ENCODE data around the gene FANCC. TPM values are rescaled to one million over a fixed set of nuclear protein-coding genes. Genes with fewer than 3 reads are reported as not detected.

FANCC gene
- total RNA-seq, 2 donors from 2014 or later = 4.9 to 21.2 TPM

DNA sequence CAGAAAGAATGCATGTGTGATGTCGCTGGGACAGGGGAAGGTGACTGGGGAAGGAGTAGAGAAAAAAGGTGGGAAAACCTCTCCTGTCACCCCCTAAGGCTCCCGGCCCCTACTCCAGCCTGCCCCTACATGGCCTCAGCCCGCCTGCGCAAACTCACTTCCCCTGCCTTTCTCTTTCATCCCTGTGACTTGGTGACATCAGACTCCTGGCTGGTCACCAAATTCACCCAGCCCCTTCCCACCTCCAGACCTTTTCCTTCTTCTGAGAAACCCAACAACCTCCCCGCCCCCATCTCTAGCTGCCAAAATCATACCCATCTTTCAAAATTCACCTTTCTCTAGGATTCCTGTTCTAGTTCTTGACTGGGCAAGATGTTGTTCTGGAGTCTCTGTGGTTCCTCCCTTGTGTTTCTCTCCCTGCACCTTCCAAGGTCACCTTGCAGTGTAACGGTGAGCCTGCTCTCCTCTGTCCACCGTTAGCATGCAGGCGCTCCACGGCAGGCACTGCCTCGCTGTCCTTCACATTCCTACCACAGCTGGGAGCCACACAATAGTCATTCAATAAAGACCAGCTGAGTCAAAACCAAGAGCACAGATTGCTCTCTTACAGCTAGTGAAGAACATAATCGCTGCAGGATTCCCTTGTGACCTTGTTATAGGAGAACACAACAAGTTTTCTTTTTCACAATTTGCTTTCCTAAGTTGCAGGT lies 134.5 kb downstream of the FANCC start:
- no peak for DNase-seq (ENCODE audit: low spot score)
- Histone ChIP-seq H3K4me3 (no peak overlapping the region), H3K36me3 (no peaks in the 10 kb centered on the region), H3K27me3 (replicated peaks; ENCODE audit: insufficient read depth) (no peaks in the 10 kb centered on the region), H3K27ac (no peak overlapping the region), H3K9me3 (no peaks in the 10 kb centered on the region), H3K4me1 (replicated peaks) (no peaks in the 10 kb centered on the region)
- 76% methylated on average over 11 of the region's 11 CpGs for WGBS
- intact Hi-C loops (cut with DNase I) = no loop called here
- no peak for TF ChIP-seq POLR2A (IDR thresholded peaks at IDR 0.05)
- no peak for TF ChIP-seq CTCF (IDR thresholded peaks at IDR 0.05)
- no peak for TF ChIP-seq POLR2AphosphoS5 (IDR thresholded peaks at IDR 0.05)

GRCh38 chr9:95181835-95182234 lies 135.7 kb downstream of the FANCC start:
- TF ChIP-seq POLR2AphosphoS5 (IDR thresholded peaks at IDR 0.05) (no peak), POLR2A (IDR thresholded peaks at IDR 0.05) (no peak), CTCF (IDR thresholded peaks at IDR 0.05) (no peak)
- WGBS = 95% methylated on average over 4 of the region's 4 CpGs
- H3K4me3 ChIP-seq = no peak overlapping the region
- no peak overlapping the region for H3K27ac ChIP-seq
- no peaks in the 10 kb centered on the region for H3K27me3 ChIP-seq (replicated peaks; ENCODE audit: insufficient read depth)
- no peaks in the 10 kb centered on the region for H3K36me3 ChIP-seq
- intact Hi-C loops (cut with DNase I) = no loop called here
- H3K9me3 ChIP-seq = no peaks in the 10 kb centered on the region
- no peaks in the 10 kb centered on the region for H3K4me1 ChIP-seq (replicated peaks)
- no peak for DNase-seq (ENCODE audit: low spot score)

DNA sequence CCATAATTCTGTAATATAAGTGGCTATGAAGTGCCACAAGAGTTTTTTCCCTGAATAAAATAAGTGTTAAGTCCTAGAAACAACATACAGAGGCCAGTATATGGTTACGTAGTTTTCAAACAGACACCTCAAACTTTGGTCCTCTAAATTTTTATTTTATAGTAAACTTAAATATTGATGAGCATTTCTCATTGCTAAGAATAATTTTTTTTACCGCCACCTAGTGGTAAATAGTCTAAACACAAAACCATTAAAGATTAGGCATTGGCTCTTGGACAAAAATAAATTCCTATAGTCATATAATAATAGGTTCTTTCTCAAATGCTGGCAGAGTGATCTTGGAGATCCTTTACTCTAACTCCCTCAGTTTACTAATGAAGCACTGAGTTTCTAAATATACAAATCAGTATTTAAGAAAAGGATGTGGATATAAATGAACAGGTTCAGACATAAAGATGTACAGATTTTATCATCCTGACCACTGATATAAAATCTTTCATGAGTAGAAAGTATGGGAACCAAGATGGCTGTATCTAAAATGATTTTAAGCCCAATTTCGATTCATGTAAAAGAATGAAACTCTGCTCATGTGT lies 136.2 kb downstream of the FANCC start:
- no peak for DNase-seq (ENCODE audit: low spot score)
- H3K36me3 ChIP-seq = no peaks in the 10 kb centered on the region
- H3K9me3 ChIP-seq = no peaks in the 10 kb centered on the region
- WGBS = 81% methylated on average over 3 of the region's 3 CpGs
- H3K27ac ChIP-seq = no peak overlapping the region
- no peaks in the 10 kb centered on the region for H3K4me1 ChIP-seq (replicated peaks)
- no peak overlapping the region for H3K4me3 ChIP-seq
- TF ChIP-seq POLR2A (IDR thresholded peaks at IDR 0.05) = no peak
- peak in 3 of 4 experiments; percentile 19 to 37 (median 27) for TF ChIP-seq CTCF (IDR thresholded peaks at IDR 0.05)
- TF ChIP-seq POLR2AphosphoS5 (IDR thresholded peaks at IDR 0.05) = no peak
- no peaks in the 10 kb centered on the region for H3K27me3 ChIP-seq (replicated peaks; ENCODE audit: insufficient read depth)
- intact Hi-C loops (cut with DNase I) = no loop called here

DNA sequence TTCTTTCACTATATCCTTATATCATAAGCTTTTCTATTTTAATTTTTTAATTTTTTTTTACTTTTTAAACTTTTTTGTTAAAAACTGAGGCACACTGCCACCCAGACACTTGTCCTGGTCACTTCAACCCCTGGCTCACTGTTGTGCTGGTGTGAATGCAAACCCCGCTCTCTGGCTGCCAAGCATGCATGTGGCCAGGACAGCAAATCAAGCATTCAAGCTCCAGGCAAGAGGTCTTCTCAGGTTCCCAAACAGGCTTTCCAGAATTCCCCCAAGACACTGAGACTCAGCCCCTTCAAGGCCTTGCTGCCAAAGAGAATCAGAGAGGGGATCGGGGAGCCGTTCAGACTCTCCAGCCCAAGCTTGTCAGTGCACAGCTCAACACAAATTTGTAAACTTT lies 139.9 kb downstream of the FANCC start:
- no peak for DNase-seq (ENCODE audit: low spot score)
- TF ChIP-seq CTCF (IDR thresholded peaks at IDR 0.05) (no peak), POLR2A (IDR thresholded peaks at IDR 0.05) (no peak), POLR2AphosphoS5 (IDR thresholded peaks at IDR 0.05) (no peak)
- 86% methylated on average over 3 of the region's 3 CpGs for WGBS
- Histone ChIP-seq H3K4me1 (replicated peaks) (no peaks in the 10 kb centered on the region), H3K27me3 (replicated peaks; ENCODE audit: insufficient read depth) (no peaks in the 10 kb centered on the region), H3K27ac (no peak overlapping the region), H3K36me3 (no peaks in the 10 kb centered on the region), H3K4me3 (no peak overlapping the region), H3K9me3 (no peaks in the 10 kb centered on the region)
- intact Hi-C loops (cut with DNase I) = loop anchor here (10.0 kb wide), 1 partner anchor 1057 kb away; no protein-coding TSS in a partner anchor
